GM12878 (cell line): ENCODE results near the gene MYL3. TPM values are rescaled to one million over a fixed set of nuclear protein-coding genes. Genes with fewer than 3 reads are reported as not detected.
A peak's percentile ranks its signal among the peaks of the same experiment; 100 is the strongest.

ENCODE experiments used
- CEBPB ChIP-seq, 2 experiments: fragments of 150-350 bp in 1 of 2; IDR thresholded peaks; 2 replicates each; pipeline ENCODE4 v1.6.1; 2012 to 2014; ENCODE audit warnings: low read depth in 2 of 2, low read length in 2 of 2, borderline replicate concordance in 1 of 2, inconsistent platforms in 1 of 2
- CUX1 ChIP-seq: IDR thresholded peaks from 2 replicates; pipeline ENCODE4 v1.6.1; 2012; ENCODE audit warnings: improper control_type of control experiment, low read depth, low read length; ENCODE audit not compliant: insufficient replicate concordance
- EP300 ChIP-seq, 2 experiments: fragments of 150-350 bp in 1 of 2; IDR thresholded peaks; 2 replicates each; pipeline ENCODE4 v1.6.1; 2011 to 2012; ENCODE audit warnings: low read depth in 2 of 2, low read length in 2 of 2, borderline replicate concordance in 1 of 2, improper control_type of control experiment in 1 of 2, inconsistent platforms in 1 of 2; ENCODE audit not compliant: control insufficient read depth in 1 of 2
- MTA3 ChIP-seq: IDR thresholded peaks from 2 replicates; pipeline ENCODE4 v1.6.1; 2012; ENCODE audit warnings: low read length, inconsistent platforms, borderline replicate concordance
- RAD51 ChIP-seq: fragments of 450-650 bp; IDR thresholded peaks from 2 replicates; pipeline ENCODE4 v1.6.1; 2016; ENCODE audit warnings: moderate library complexity, mild to moderate bottlenecking, inconsistent platforms
- SMC3 ChIP-seq: IDR thresholded peaks from 2 replicates; pipeline ENCODE4 v1.6.1; 2011; ENCODE audit warnings: low read length, improper control_type of control experiment, borderline replicate concordance
- SRF ChIP-seq, 2 experiments: IDR thresholded peaks; 2 replicates each; pipeline ENCODE4 v1.6.1; 2011; ENCODE audit warnings: low read depth in 2 of 2, low read length in 2 of 2, mild to moderate bottlenecking in 1 of 2, moderate library complexity in 1 of 2
- polyA plus RNA-seq, 11 experiments: library from polyadenylated mRNA; depleted of rRNA in 4 of 11; unstranded in 6 of 11; stranded (reverse) in 5 of 11; fragments of >200 nt; fragmentation: Nextera tagmentation in 4 of 11; fragmentation: Illumina TruSeq in 1 of 11; extraction: Ambion mirVana in 4 of 11; extraction: Trizol in 1 of 11; gene quantifications; 1 replicate in 1 of 11; 2 replicates in 10 of 11; pipeline versions ENCODE4 v1.2.1 to v1.2.3, GENCODE V29; 2011 to 2016; ENCODE audit warnings: inconsistent platforms in 2 of 11, missing spikeins in 2 of 11, low read depth in 1 of 11
- total RNA-seq, 4 experiments: library from RNA; depleted of rRNA in 3 of 4; stranded (reverse); fragments of >200 nt in 3 of 4; fragmentation: Illumina TruSeq in 1 of 4; extraction: Trizol in 1 of 4; gene quantifications; 2 replicates each; pipeline versions ENCODE4 v1.2.1 to v1.2.3, GENCODE V29; 2013 to 2021

The MYL3 gene
- total and polyA plus RNA-seq, 10 of the 15 experiments (the other 5 are each of a cell fraction or from before 2014, with no cell fraction given) = 0.40 TPM; not detected in 9

DNA sequence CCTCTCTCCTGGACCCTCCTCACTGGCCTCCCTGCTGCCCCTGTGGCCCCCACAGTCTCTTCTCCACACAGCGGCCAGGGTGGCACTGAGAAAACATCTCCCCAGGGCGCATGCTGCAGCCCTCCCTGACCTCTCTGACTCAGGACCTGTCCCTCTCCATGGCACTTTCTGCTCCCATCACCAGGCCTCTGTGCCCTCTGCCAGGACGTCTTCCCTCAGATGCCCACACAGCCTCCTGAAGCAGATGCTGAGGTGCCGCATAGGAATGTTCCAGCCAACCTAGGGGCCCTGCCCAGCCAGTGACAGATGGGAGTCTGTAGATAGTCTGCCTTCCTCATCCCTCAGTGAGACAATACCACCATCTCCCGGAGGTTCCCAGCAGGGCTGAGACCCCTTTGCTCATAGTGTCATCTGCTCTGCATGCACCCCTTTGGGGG lies 8.7 kb downstream of the MYL3 start (continued):
- TF ChIP-seq MTA3 = no peak
- TF ChIP-seq EP300 (IDR thresholded peaks at IDR 0.05; ENCODE audit: borderline replicate concordance in 1 of 2, control insufficient read depth in 1 of 2, low read depth in 2 of 2, low read length in 2 of 2) = no peak
- TF ChIP-seq CUX1 = no peak
- no peak for TF ChIP-seq RAD51
- peak; percentile 16; the same call in 1 of the 2 replicates for TF ChIP-seq SMC3
- TF ChIP-seq SRF (IDR thresholded peaks at IDR 0.05; ENCODE audit: low read depth in 2 of 2, low read length in 2 of 2) = no peak
- no peak for TF ChIP-seq CEBPB (IDR thresholded peaks at IDR 0.05; ENCODE audit: borderline replicate concordance in 1 of 2, low read depth in 2 of 2, low read length in 2 of 2)
